GM12872 (cell line): ENCODE measurements around the gene ABCA3.

Source experiments
- TF ChIP-seq, protein P1 (sequence below): IDR thresholded peaks from 3 replicates; pipeline ENCODE4 v1.5.1; 2011; ENCODE audit warnings: low read depth, mild to moderate bottlenecking, low read length, moderate library complexity; ENCODE audit not compliant: insufficient read depth

The ABCA3 gene

DNA sequence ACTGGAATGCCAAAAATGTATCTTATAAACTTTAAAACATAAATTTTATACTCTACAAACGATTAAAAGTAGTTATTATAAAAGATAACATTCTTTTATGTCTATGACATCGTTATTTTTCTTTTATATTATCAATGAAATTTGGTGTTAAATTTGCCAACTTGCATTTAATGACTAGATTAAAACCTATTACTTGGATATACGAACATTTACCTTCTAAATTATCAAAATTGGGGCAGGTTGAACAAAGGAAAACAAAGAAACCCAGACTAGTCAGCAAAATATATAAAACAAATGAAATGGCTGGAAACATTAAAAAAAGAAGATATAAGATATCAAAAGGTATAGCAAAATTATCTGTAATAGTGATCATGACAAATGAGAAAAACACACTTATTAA lies 34.1 kb upstream of the ABCA3 start:
- TF ChIP-seq, protein P1, sequence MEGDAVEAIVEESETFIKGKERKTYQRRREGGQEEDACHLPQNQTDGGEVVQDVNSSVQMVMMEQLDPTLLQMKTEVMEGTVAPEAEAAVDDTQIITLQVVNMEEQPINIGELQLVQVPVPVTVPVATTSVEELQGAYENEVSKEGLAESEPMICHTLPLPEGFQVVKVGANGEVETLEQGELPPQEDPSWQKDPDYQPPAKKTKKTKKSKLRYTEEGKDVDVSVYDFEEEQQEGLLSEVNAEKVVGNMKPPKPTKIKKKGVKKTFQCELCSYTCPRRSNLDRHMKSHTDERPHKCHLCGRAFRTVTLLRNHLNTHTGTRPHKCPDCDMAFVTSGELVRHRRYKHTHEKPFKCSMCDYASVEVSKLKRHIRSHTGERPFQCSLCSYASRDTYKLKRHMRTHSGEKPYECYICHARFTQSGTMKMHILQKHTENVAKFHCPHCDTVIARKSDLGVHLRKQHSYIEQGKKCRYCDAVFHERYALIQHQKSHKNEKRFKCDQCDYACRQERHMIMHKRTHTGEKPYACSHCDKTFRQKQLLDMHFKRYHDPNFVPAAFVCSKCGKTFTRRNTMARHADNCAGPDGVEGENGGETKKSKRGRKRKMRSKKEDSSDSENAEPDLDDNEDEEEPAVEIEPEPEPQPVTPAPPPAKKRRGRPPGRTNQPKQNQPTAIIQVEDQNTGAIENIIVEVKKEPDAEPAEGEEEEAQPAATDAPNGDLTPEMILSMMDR = no peak

DNA sequence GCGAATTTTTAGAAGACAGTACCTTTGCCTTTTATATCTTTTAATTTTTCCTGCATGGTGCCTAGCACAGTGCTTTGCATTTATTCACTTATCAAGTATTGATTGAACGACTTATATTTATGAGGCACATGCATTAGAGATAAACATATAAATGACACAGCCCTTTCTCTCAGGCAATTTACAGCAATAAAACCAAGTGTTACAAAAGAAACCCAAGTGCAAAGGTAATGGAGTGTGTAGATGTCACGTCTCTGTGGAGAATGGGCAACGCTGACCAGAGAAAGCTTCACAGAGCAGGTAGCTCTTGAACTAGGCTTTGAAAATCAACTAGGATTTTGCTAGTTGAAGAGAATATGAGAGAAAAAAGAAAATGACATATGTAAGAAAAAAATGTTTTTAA lies 32.6 kb upstream of the ABCA3 start:
- TF ChIP-seq, protein P1 = no peak

DNA sequence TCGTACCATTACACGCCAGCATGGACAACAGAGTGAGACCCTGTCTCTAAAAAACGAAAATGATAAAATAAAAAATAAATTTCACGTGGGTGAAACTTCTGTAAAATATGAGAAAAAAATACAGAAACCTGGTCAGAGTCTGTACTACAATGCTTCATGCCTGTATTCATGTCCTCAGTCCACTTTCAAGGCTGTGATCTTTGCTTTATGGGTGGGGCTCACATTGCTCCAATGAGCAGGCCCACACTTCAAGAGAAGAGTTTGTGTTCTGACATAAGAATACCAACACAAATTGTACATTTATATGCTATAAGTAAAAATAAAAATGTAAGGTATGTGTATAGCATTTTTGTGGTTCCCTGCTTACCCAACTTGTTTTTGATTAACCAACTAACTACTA lies 32.2 kb upstream of the ABCA3 start:
- TF ChIP-seq, protein P1 = no peak

DNA sequence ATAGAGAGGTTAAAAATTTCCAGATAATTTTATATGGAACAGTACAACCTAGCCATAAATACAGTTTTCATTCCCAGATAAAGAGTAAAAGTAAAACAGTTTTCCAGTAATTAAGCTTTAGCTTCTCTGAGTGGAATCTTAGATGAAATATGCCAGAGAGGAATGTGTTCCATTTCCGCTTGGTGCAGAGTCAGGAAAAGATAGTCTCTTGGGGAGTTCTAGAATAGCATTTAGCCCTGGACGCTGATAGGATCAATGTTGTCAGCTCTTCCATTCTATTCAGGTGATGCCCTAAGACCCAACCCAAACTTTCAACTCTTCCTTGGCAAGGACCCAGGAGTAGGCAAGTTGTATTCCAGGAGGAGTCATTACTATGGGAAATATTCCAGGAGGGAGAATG lies 30.9 kb upstream of the ABCA3 start:
- TF ChIP-seq, protein P1 = no peak

DNA sequence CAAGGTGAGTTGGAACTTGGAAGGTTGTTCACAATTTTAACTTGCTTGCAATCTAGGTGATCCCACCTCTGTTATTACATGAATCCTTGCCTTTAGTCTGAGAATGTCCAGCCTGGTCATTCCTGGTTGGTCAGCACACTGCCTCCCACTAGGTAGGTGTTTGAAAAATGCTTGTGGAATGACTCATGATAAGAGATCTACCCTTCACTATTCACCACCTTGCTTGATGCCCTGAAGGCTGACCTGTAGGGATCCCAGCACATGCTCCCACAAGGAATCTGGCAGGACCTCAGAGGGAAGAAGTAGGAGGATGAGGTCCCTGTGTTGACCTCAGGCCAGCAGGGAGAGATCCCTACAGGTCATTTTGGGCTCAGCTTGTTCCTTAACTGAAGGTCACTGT lies 30.2 kb upstream of the ABCA3 start:
- TF ChIP-seq, protein P1 = no peak

DNA sequence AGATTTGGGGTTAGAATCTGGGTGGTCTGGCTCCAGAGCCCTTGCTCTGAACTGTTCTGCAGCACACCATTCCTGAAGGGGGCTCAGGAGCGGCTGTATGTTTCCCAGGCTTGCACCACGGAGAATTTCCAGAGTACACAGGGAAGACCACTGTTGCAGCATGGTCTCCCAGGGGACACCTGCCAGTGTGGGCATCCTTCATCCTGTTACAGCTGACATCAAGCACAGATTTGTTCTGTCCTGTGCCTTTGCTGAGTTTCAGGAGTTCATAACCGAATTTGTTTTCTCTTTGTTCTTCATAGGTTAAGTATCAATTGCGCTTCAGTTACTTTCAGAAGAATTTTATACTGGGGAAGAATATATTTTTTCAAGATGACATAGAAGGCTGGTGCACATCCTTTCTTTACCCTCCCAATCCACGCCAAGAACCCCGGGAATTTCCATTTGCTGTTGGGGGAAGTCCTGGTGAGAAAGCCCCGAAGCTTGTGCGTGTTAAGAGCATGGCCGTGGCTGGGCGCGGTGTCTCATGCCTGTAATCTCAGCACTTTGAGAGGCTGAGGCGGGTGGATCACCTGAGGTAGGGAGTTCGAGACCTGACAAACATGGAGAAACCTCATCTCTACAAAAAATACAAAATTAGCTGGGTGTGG lies 26.3 kb upstream of the ABCA3 start:
- TF ChIP-seq, protein P1 = no peak

DNA sequence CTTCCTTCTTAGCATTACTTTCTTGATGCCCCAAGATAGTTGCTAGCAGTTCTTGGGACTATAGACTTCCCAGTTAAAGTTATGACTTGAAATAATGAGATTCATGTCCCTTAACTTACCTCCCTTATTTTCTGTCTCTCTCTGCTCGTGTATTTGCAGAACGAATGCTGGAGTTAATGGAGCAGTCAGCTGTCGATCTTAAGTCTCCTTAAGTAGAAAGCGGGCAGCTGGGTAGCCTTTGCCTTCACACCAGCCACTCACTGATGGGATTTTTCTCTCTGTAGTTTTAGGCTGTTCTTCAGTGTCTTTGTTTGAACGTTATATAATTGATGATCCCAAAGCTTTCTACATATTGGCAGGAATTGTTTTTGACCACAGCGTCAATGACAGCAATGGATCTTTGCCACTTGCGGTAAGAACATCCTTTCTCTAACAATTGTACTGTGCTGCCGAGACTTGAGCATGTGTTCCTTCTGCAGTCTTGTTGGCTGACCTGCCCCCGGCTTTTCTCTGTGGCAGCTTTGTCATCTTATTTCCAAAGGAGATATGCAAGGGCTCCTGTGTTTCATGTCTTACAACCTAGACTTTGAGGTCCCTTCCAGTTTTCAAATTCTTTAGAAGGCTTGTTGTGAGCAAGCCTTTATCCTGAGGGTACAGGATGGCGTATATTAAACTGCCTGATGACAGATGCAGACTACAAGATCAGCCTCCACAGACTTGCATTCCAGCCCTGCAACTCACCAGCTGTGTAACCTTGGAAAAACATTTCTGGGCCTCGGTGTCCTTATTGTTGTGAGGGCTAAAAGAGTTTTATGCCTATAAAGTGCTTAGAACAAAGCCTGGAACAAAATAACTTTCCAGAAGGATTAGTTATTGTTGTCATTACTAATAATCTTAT lies 25.1 kb upstream of the ABCA3 start:
- TF ChIP-seq, protein P1 = no peak
